Measurements from ENCODE around the gene FICD.

DNA sequence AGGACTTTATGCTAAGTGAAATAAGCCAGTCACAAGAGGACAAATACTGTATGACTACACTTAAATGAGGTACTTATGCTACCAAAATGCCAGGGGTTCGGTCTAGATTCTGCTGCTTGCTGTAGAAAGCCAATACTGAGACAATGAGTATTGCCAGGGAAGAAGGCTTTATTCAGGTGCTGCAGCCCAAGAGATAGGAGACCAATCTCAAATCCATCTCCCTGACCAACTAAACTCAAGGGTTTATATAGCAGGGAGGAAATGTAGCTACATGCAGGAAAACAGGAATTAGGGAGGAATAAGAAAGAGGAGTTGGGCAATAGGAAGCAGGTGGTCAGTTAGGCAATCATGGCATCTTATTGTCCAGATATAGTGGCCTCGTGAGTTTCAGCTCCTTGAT lies 12.2 kb upstream of the FICD start:
- TF ChIP-seq POLR2AphosphoS5 (IDR thresholded peaks at IDR 0.05; ENCODE audit: borderline replicate concordance, low read depth, low read length) (no peak), FOXP2 (optimal IDR thresholded peaks at IDR 0.05; ENCODE audit: control extremely low read depth, extremely low read length, insufficient read depth) (no peak)

Measured in SK-N-MC (cell line).